Glomerular endothelial cell (primary cell): ENCODE results near the gene PLA2G2D. TPM values are rescaled to one million over a fixed set of nuclear protein-coding genes. Genes with fewer than 3 reads are reported as not detected.

Source experiments
- DNase-seq: peaks from one replicate; pipeline ENCODE4 v3.0.0-alpha.2; 2011; ENCODE audit warnings: low read depth, low spot score; ENCODE audit errors: extremely low read depth
- total RNA-seq: library from RNA; depleted of rRNA; stranded (reverse); fragments of >200 nt; gene quantifications from 2 replicates; pipeline ENCODE4 v1.2.3, GENCODE V29; 2015

The PLA2G2D gene
- total RNA-seq, 1 donor from 2014 or later = not detected

DNA sequence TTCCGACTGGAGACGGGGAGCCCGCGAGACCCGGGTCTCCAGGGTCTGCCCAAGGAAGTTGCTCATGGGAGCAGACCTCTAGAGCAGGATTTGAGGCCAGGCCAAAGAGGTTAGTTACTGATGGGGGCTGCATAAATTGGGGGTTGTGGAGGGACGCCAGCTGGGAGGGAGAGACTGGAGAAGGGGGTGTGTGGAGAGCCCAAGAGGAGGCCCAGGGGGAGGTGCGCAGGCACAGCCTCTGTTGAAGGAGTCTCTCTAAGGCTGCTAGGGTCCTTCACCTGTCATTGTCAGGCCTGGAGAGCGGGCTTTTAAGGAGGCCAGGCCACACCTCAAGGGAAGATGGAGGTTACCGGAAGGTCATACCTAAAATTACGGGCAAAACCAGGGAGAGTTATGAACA lies 49.0 kb downstream of the PLA2G2D start:
- no peak for DNase-seq

DNA sequence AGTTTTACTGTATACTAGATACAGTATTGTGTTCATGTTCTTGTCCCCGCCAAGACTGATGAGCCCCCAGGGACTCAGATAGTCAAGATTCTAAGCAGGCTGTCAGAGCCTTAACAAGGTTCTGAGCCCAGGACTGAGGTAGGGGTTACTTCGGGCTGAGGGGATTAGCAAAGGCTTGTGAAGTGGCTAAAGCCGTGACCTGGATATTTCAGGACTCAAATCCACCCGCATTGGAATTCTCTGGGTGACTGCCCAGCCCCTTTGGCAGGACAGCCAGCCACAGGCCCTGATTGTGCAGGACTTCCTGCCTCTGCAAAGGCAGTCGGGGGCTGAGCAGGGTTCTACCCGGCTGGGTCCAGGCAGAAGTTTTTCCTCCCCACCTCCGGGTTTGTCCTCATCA lies 49.5 kb downstream of the PLA2G2D start, which contains the start of gene PLA2G5:
Gene PLA2G5, plus strand, starts transcription at position 321 of the 400 bp plus-strand sequence. CDS start 14,637 bp downstream, outside the sequence.
- no peak for DNase-seq

GRCh38 chr1:20068722-20069121 lies 50.6 kb downstream of the PLA2G2D start:
- no peak for DNase-seq

DNA sequence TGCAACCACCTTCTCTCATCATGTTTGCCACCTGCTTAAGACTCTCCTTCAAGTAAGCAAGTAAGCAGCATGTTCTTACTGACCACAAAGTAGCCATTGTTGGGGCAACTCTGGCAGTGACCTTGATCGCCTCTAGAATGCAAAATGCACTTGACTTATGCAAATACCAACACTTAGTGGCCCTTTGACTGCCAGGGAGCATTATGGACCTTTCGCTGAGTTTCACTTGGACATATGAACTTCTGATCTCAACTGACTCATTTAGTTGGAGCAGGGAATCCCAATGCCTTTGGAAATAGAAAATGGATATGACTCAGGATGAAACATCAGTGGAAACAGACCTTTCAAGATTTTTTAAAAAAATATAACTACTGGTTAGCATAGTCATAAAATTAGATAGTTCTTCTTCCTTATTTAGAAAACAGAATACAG lies 55.5 kb downstream of the PLA2G2D start:
- DNase-seq = no peak

Other genes with a start within 250 kb of the PLA2G2D start
- gene OTUD3, start 237.1 kb downstream of the PLA2G2D start, total RNA-seq = 2.3 and 3.9 TPM in 2 replicates
- gene PLA2G2E, start 195.9 kb downstream of the PLA2G2D start, total RNA-seq = not detected in 2 replicates
- gene PLA2G2A, start 139.9 kb downstream of the PLA2G2D start, total RNA-seq = not detected in 2 replicates
- gene PLA2G5, start 49.3 kb downstream of the PLA2G2D start, total RNA-seq = 0.70 TPM in 1 of 2 replicates, not detected in the other
- not detected in 2 replicates for gene PLA2G2F, start 19.8 kb upstream of the PLA2G2D start, total RNA-seq
- gene UBXN10, start 66.6 kb upstream of the PLA2G2D start, total RNA-seq = 0.06 and 0.24 TPM in 2 replicates
- gene PLA2G2C, start 67.0 kb upstream of the PLA2G2D start, total RNA-seq = not detected in 2 replicates
- gene VWA5B1, start 171.3 kb upstream of the PLA2G2D start, total RNA-seq = not detected in 2 replicates